Naive thymus-derived CD8-positive, alpha-beta T cell (primary cell): ENCODE data around the gene PRKCE. TPM values are rescaled to one million over a fixed set of nuclear protein-coding genes. Genes with fewer than 3 reads are reported as not detected.

ENCODE experiments used
- ATAC-seq, 2 donors: fragments of 150-1000 bp; cut with Tn5 transposase in 1 of 2; sonication (Bioruptor Pico), chemical (Tn5 transposase) in 1 of 2; 1 replicate in 1 of 2; 2 replicates in 1 of 2; pipeline ENCODE4 v1.10.0; 2021; ENCODE audit warnings: mild to moderate bottlenecking in 2 of 2, moderate library complexity in 2 of 2
- POLR2A ChIA-PET: fragments of 350-600 bp; sonication (Branson Sonifier 250); formaldehyde crosslinking; loops from one replicate; lab custom pipeline; 2021; ENCODE audit warnings: antibody characterized with exemption; lab: Charles Lee
- DNase-seq, 10 donors: peaks; one replicate each; pipeline versions ENCODE4 v3.0.0 to v3.0.0-alpha.2; 2020 to 2022
- H3K27ac Mint-ChIP-seq, 10 donors: one replicate each; pipeline ENCODE4 v1.8.0; 2020 to 2022; ENCODE audit warnings: mild to moderate bottlenecking in 10 of 10, mixed read lengths in 10 of 10, moderate library complexity in 4 of 10, inconsistent platforms in 1 of 10
- H3K27me3 Mint-ChIP-seq, 5 donors: one replicate each; pipeline ENCODE4 v1.8.0; 2021 to 2022; ENCODE audit warnings: mixed read lengths in 5 of 5
- H3K36me3 Mint-ChIP-seq, 3 donors: one replicate each; pipeline ENCODE4 v1.8.0; 2020 to 2022; ENCODE audit warnings: mixed read lengths in 3 of 3, mild to moderate bottlenecking in 2 of 3, inconsistent platforms in 1 of 3
- H3K4me1 Mint-ChIP-seq, 4 donors: one replicate each; pipeline ENCODE4 v1.8.0; 2021 to 2022; ENCODE audit warnings: mixed read lengths in 4 of 4
- H3K4me3 Mint-ChIP-seq, 10 donors: one replicate each; pipeline ENCODE4 v1.8.0; 2020 to 2022; ENCODE audit warnings: mild to moderate bottlenecking in 10 of 10, mixed read lengths in 10 of 10, moderate library complexity in 6 of 10, inconsistent platforms in 1 of 10
- H3K9me3 Mint-ChIP-seq, 9 donors: one replicate each; pipeline ENCODE4 v1.8.0; 2020 to 2022; ENCODE audit warnings: mixed read lengths in 9 of 9, mild to moderate bottlenecking in 3 of 9, inconsistent platforms in 1 of 9, moderate library complexity in 1 of 9
- polyA plus RNA-seq, 3 donors: library from polyadenylated mRNA; unstranded; fragments of 300-500 nt; fragmentation: Illumina TruSeq; gene quantifications; one replicate each; pipeline ENCODE4 v1.2.3, GENCODE V29; 2021
- total RNA-seq, 8 experiments: library from RNA in 2 of 8; stranded (reverse) in 2 of 8; gene quantifications; one replicate each; pipeline ENCODE4 v1.2.3 and lab custom pipeline; 2021 to 2026

Gene PRKCE
- total and polyA plus RNA-seq, 5 experiments from 2014 or later = 1.6 to 20.2 (median 2.7) TPM

DNA sequence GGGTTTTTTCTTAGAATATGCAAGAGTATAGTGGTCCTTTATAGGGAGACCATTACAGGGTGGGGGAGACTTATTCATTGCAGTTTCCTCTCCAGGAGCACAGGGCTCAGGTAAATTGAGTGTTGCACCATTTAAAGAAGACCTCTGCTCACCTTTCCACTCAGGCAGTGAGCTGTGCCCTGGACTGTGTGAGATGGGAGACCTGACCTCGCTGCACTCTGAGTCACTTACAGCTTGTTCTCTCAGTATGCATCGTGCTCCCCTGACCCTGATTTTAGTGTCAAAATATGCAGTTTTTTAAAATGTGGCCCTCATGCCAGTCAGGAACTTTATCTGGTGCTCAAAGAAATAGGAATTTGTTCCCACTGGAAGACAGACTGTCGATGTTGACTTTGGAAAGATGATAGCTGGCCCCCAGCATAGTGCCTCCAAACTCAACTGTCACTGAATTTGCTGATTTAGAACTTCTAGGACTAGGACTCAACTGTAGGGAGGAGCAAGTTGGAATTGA lies 499.0 kb downstream of the PRKCE start:
- Mint-ChIP-seq H3K9me3 (no peaks in the 10 kb centered on the region), H3K4me3 (no peak overlapping the region), H3K4me1 (peaks cover 0 to 2% (median under 1%) of the 10 kb centered on the region in 4 donors), H3K36me3 (peaks cover 4 to 18% (median 13%) of the 10 kb centered on the region in 3 donors), H3K27ac (no peak overlapping the region), H3K27me3 (no peaks in the 10 kb centered on the region)
- DNase-seq = no peak
- POLR2A ChIA-PET = no interaction called here
- no peak for ATAC-seq

DNA sequence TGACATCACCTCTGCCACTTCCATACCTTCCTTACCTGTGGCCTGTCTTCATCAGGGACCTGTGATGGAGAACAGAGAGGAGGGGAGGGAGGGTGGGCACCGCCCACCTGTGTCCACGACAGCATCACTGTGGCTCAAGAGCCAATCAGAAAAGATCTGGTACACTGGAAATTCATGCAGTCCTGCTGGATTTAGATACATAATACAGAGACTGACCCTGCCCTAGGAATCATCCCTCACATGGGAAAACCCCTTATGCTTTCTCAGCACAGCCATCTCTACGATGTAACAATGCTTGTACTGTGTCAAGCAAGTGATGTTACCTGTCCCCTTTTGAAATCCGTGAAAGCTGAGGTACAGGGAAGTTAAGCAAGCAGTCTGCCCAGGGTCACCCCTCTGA lies 500.1 kb downstream of the PRKCE start:
- DNase-seq (no peak), ATAC-seq (no peak)
- POLR2A ChIA-PET = no interaction called here
- H3K27me3 Mint-ChIP-seq = no peaks in the 10 kb centered on the region
- H3K4me3 Mint-ChIP-seq = no peak overlapping the region
- H3K36me3 Mint-ChIP-seq = peaks cover 0 to 16% (median 11%) of the 10 kb centered on the region in 3 donors
- no peaks in the 10 kb centered on the region for H3K9me3 Mint-ChIP-seq
- H3K4me1 Mint-ChIP-seq = peaks cover 0 to 2% (median under 1%) of the 10 kb centered on the region in 4 donors
- no peak overlapping the region for H3K27ac Mint-ChIP-seq

DNA sequence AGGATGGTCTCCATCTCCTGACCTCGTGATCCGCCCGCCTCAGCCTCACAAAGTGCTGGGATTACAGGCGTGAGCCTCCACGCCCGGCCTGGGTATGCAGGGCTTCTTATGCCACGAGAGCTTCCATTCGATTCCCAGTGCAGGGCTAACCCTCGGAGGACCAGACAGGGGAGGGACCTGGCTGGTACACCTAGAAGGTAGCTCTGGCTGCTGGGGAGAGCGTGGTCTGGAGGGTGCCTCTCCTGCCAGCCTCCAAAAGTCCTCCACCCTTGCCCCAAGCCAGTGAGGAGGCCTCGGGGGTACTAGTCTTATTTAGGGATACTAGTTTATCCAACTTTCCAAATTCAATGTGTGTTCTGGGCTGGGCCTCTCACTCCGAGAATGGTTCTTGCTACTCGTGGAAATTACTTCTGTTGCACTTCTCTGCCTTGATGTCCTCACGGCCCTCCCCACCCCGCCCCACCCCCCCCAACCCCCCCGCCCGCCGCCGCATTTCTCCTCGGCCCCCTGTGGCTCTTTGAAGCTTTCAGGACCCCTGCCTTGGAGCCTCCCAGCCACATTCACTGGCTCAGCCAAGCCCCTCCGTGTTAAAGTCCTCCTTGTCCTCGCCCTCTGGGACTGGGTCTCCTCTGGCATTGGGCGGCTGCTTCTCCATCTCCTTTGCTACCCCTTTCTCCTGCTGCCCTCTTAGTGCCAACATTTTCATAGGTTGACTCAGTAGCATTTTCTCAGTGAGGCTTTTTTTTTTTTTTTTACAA lies 502.7 kb downstream of the PRKCE start:
- Mint-ChIP-seq H3K4me3 (no peak overlapping the region), H3K9me3 (no peaks in the 10 kb centered on the region), H3K27me3 (no peaks in the 10 kb centered on the region), H3K36me3 (peaks cover 0 to 22% (median 14%) of the 10 kb centered on the region in 3 donors), H3K27ac (no peak overlapping the region), H3K4me1 (peaks cover 0 to 2% (median under 1%) of the 10 kb centered on the region in 4 donors)
- DNase-seq (no peak), ATAC-seq (no peak)
- POLR2A ChIA-PET = no interaction called here

DNA sequence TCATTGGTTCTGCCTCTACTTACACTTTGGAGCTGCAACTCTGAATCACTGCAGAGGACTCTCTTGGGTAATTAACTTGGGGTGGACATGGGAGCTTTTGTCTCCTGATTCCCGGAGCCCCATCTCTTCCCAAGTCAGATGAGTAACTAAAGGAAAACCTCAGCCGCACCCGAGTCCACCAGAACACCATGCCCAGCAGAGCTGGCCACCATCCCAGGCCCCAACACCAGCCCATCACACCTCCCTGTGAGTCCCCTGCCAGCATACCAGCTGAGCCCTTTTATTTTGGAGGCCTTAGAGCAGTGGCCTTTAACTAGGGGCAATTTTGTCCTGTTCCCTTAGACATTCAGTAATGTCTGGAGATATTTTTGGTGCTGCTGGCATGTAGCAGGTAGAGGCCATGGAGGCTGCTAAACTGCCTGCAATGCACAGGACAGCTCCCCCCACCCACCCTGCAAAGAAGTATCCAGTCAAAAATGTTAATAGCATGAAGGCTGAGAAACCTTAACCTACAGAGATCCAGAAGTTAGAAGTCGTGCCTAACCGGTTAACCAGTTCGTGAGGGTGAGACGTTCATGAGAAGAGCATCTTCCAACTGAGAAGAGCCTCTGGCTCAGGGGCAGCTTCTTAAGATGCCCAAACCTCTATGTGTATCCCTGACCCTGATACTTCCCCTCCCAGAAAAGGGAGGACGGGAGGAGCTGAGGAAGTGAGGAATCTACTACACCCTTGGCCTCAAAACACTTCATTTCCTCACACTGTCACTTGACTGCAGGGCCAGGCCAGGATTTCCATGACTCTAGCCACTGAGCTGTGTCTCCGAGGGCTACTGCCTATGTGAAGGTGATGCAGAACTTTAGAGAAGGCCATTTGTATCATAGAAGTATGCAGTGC lies 505.8 kb downstream of the PRKCE start:
- DNase-seq (no peak), ATAC-seq (no peak)
- peaks cover 0 to 6% (median under 1%) of the 10 kb centered on the region in 4 donors for H3K4me1 Mint-ChIP-seq
- H3K27ac Mint-ChIP-seq = peak overlapping the region in 1 of 10 donors; percentile 63
- H3K36me3 Mint-ChIP-seq = peaks cover 2 to 30% (median 21%) of the 10 kb centered on the region in 3 donors
- no peaks in the 10 kb centered on the region for H3K9me3 Mint-ChIP-seq
- H3K27me3 Mint-ChIP-seq = no peaks in the 10 kb centered on the region
- no peak overlapping the region for H3K4me3 Mint-ChIP-seq
- POLR2A ChIA-PET = no interaction called here

DNA sequence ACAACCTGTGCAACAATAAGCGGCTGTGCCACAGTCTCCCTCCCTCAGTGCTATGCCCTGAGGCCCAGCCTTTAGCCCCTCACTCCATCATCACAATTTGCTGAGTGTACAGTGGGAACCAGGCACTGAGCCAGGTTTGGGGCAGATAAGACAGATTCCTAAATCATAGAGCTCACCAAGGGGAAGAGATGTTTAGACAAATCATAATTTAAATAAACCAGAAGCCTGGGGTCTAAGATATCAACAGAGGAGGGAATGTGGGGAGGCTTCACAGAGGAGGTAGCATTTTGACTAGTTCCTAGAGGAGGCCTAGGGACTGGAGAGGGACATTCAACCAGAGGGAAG lies 506.5 kb downstream of the PRKCE start:
- POLR2A ChIA-PET = no interaction called here
- H3K4me1 Mint-ChIP-seq = peaks cover 0 to 6% (median under 1%) of the 10 kb centered on the region in 4 donors
- H3K27ac Mint-ChIP-seq = no peak overlapping the region
- ATAC-seq (no peak), DNase-seq (no peak)
- no peak overlapping the region for H3K4me3 Mint-ChIP-seq
- no peaks in the 10 kb centered on the region for H3K9me3 Mint-ChIP-seq
- no peaks in the 10 kb centered on the region for H3K27me3 Mint-ChIP-seq
- H3K36me3 Mint-ChIP-seq = peaks cover 6 to 30% (median 23%) of the 10 kb centered on the region in 3 donors

DNA sequence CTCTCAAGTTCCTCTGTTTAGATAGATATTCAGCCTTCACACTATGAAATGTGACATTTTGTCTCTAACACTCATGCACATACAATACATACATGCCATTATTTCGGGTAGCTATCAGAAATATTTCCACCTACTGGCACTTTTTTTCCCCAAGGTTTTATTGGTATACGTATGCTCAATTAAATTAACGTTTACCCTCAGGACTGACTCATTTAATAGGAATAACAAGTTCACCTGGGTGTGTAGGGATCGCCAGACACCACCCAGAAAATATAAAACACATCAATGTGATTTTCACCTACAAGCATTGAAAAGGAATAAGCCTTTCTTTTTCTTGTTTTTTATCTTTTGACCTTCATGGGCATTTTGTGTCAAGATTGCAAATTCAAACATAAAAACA lies 507.2 kb downstream of the PRKCE start:
- DNase-seq (no peak), ATAC-seq (no peak)
- peaks cover 6 to 27% (median 21%) of the 10 kb centered on the region in 3 donors for H3K36me3 Mint-ChIP-seq
- peaks cover 0 to 6% (median 0%) of the 10 kb centered on the region in 4 donors for H3K4me1 Mint-ChIP-seq
- H3K4me3 Mint-ChIP-seq = no peak overlapping the region
- no peaks in the 10 kb centered on the region for H3K9me3 Mint-ChIP-seq
- H3K27ac Mint-ChIP-seq = no peak overlapping the region
- POLR2A ChIA-PET = no interaction called here
- no peaks in the 10 kb centered on the region for H3K27me3 Mint-ChIP-seq

DNA sequence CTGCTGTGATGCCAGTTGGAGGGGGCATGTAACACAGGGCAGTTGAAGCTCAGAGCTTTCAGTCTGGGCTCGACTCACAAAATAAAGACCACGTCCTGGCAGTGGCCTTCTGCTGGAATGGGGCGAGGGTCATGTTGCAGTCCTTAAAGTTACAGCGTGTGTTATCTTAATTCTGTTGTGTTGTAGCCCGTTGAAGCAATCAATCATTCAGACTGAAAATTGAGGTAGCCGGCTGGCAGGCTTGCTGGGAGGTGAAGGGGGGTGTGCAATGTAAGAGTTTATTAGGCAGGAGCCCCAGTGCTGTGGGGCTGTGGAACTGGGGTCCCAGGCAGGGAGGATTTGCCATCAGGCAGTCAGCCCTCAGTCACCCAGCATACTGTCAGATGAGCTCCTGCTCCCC lies 508.9 kb downstream of the PRKCE start:
- no peak for ATAC-seq
- Mint-ChIP-seq H3K36me3 (peaks cover 6 to 25% (median 22%) of the 10 kb centered on the region in 3 donors), H3K9me3 (no peaks in the 10 kb centered on the region), H3K27me3 (no peaks in the 10 kb centered on the region), H3K4me1 (peaks cover 0 to 6% (median 0%) of the 10 kb centered on the region in 4 donors), H3K27ac (no peak overlapping the region), H3K4me3 (no peak overlapping the region)
- no peak for DNase-seq
- POLR2A ChIA-PET = interaction anchor here (0.6 kb wide), 1 partner anchor 1004 kb away, joined by 3 read pairs; no protein-coding TSS in a partner anchor

DNA sequence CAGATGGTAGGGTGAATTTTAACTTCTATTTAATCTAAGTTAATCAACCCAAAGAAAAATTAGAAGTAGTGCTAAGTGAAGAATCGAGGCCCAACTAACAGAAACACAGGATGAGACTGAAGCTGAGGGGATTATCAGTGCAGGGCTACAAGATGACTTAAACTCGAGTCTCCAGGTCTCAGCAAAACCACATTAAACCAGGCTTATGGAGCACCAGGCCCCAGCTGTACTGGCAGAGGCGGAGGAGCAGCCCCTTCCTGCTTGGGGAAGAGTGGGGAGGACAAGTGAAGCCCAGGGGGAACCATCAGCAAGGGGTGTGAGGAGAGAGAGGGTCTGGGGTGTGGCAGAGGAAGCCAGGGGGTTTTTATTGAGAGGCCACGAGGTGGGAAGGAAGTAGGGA lies 509.8 kb downstream of the PRKCE start:
- H3K4me1 Mint-ChIP-seq = peaks cover 0 to 5% (median 0%) of the 10 kb centered on the region in 4 donors
- H3K4me3 Mint-ChIP-seq = no peak overlapping the region
- POLR2A ChIA-PET = no interaction called here
- H3K36me3 Mint-ChIP-seq = peaks cover 6 to 19% (median 18%) of the 10 kb centered on the region in 3 donors
- no peak for ATAC-seq
- H3K27me3 Mint-ChIP-seq = no peaks in the 10 kb centered on the region
- H3K9me3 Mint-ChIP-seq = no peaks in the 10 kb centered on the region
- DNase-seq = no peak
- H3K27ac Mint-ChIP-seq = peak overlapping the region in 3 of 10 donors; percentile 51 to 90 (median 66)

DNA sequence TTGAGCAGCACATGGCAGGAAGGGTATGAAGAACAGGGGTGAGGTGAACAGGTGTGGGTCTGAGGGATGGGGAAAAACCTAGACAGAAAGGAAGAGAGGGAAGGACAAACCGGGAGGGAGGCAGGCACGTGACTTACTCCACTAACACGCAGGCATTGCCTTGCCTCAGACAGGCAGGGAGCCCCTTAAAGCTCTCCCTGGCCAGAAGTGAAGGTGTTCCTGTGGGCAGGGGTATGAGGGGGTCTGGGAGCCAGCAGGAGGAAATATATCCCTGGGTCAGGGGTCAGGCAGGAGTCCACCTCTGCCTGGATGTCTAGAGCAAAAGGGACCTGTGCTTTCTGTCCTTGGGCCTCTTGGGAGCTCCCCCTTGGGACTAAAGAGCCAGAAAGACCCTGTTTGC lies 510.4 kb downstream of the PRKCE start:
- H3K9me3 Mint-ChIP-seq = no peaks in the 10 kb centered on the region
- H3K36me3 Mint-ChIP-seq = peaks cover 6 to 19% (median 18%) of the 10 kb centered on the region in 3 donors
- ATAC-seq (no peak), DNase-seq (no peak)
- H3K4me3 Mint-ChIP-seq = no peak overlapping the region
- POLR2A ChIA-PET = no interaction called here
- peaks cover 0 to 5% (median 0%) of the 10 kb centered on the region in 4 donors for H3K4me1 Mint-ChIP-seq
- H3K27me3 Mint-ChIP-seq = no peaks in the 10 kb centered on the region
- H3K27ac Mint-ChIP-seq = peak overlapping the region in 2 of 10 donors; percentile 9 to 51

DNA sequence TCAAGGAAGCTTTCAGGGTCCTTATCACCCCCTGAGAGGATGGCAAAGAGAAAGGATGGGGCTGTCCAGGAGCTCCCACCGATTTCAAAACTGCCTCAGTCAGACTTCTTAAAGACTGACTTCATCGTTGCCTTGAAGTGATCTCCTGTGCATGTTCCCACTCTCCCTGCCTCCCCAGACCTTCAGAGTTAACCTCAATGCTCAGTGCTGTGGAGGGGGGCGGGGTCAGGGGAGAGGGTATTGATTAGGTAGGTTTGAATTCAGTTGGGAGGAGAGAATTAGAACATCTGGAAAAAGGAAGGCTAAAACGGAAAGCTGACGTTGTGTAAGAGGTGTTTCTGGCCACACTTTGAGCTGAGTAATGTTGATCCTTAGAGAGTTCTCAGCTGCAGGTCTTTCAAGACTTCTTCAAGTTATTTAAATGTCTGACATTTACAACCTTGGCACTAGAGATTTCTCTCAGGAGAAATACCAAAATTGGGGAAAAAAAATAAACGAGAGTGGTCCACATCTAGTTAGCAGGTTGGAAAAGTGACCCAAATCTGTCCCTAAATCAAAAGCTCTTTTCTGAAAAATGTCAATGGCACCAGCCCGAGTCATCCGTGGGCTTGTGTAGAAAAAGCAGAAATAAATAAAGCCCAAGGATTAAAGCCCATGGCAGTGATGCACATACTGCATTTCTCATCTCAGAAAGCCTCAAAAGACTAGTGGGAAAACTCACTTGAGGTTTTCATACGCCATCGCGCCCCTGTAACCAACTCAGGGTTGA lies 511.0 kb downstream of the PRKCE start:
- no peak for DNase-seq
- H3K27me3 Mint-ChIP-seq = no peaks in the 10 kb centered on the region
- ATAC-seq = no peak
- POLR2A ChIA-PET = no interaction called here
- peaks cover 6 to 15% (median 14%) of the 10 kb centered on the region in 3 donors for H3K36me3 Mint-ChIP-seq
- no peak overlapping the region for H3K27ac Mint-ChIP-seq
- no peak overlapping the region for H3K4me3 Mint-ChIP-seq
- H3K4me1 Mint-ChIP-seq = peaks cover 0 to 5% (median 0%) of the 10 kb centered on the region in 4 donors
- H3K9me3 Mint-ChIP-seq = no peaks in the 10 kb centered on the region

DNA sequence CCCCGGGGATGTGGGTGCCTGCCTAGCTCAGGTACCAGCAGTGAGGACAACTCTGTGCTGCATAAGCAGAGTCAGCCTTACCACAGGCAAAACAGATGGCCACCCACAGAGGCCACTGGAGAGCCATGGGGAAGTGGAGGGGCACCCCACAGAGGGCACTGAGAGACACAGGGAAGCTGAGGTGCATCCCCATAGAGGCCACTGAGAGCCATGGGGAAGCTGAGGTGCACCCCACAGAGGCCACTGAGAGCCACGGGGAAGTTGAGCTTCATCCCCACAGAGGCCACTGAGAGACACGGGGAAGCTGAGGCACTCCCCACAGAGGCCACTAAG lies 511.6 kb downstream of the PRKCE start:
- Mint-ChIP-seq H3K4me1 (peaks cover 0 to 5% (median 0%) of the 10 kb centered on the region in 4 donors), H3K36me3 (peaks cover 6 to 15% (median 14%) of the 10 kb centered on the region in 3 donors), H3K27ac (no peak overlapping the region), H3K4me3 (no peak overlapping the region), H3K9me3 (no peaks in the 10 kb centered on the region), H3K27me3 (no peaks in the 10 kb centered on the region)
- POLR2A ChIA-PET = no interaction called here
- no peak for DNase-seq
- ATAC-seq = no peak

DNA sequence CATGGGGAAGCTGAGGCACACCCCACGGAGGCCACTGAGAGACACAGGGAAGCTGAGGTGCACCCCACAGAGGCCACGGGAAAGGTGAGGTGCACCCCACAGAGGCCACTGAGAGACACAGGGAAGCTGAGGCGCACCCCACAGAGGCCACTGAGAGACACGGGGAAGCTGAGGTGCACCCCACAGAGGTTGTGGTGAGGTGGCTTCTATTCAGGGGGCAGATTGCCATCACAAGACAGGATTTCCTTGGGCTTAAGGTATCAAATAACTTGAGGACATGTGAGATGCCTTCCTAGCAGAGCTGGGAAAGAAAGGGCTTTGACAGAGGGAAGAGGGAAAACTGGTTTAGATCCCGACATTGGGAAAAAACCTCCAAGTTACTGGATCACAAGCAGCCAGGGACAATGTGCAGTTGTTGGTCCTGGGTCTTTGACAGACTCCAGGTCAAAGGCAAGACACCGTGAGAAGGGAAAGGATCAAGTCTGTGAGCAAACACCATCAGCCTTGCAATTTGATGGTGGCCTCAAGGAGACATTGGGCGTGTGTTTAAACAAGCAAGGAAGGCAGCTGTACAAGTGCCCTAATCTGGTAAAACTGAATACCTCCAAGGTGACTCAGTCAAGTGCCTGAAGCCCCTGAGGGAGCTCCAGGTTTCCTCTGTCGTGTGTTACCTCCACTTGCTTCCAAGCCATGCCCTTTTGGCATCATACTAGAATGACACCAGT lies 512.5 kb downstream of the PRKCE start:
- Mint-ChIP-seq H3K36me3 (peaks cover 6 to 14% (median 10%) of the 10 kb centered on the region in 3 donors), H3K4me1 (peaks cover 0 to 5% (median 0%) of the 10 kb centered on the region in 4 donors), H3K27ac (no peak overlapping the region), H3K4me3 (no peak overlapping the region), H3K9me3 (no peaks in the 10 kb centered on the region), H3K27me3 (no peaks in the 10 kb centered on the region)
- POLR2A ChIA-PET = no interaction called here
- ATAC-seq = no peak
- no peak for DNase-seq
